ENCODE measurements around the gene PRSS36. TPM values are rescaled to one million over a fixed set of nuclear protein-coding genes. Genes with fewer than 3 reads are reported as not detected.
"Not testable (repeated sequence)": the region's sequence is repeated elsewhere in the genome, so short reads cannot be mapped to it uniquely, and the experiment has no call there.

The PRSS36 gene
- total RNA-seq, 2 donors from 2014 or later = 4.3 to 4.7 TPM

DNA sequence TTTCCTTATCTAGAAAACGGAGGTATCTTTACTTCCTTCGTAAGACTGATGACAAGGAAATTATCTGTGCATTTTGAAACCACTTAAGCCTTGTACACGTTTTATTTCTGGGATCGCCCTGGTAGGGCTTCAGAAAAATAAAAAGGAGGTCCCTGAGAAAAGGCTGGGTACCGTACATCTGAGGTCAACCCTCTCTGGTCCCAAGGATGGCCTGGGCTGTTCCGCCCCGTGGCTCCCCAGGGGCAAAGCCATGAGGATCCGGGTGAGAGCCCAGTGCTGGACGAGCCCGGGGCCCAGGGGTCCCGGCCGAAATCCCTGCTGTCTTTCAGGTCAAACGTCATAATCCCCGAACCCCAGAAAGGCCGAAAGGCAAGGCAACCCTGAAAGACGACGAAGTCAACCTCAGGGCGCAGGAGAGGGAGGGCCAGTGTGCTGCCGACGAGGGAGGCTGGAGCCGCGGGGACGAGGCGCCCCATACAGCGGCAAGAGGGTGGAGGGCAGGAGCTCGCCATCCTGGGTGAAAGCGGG lies 29.4 kb upstream of the PRSS36 start:
- H3K27ac ChIP-seq = peak overlapping the region; percentile 98
- intact Hi-C loops (cut with DNase I) = no loop called here
- H3K27me3 ChIP-seq (replicated peaks; ENCODE audit: insufficient read depth) = no peaks in the 10 kb centered on the region
- H3K36me3 ChIP-seq = no peaks in the 10 kb centered on the region
- TF ChIP-seq, protein P1, sequence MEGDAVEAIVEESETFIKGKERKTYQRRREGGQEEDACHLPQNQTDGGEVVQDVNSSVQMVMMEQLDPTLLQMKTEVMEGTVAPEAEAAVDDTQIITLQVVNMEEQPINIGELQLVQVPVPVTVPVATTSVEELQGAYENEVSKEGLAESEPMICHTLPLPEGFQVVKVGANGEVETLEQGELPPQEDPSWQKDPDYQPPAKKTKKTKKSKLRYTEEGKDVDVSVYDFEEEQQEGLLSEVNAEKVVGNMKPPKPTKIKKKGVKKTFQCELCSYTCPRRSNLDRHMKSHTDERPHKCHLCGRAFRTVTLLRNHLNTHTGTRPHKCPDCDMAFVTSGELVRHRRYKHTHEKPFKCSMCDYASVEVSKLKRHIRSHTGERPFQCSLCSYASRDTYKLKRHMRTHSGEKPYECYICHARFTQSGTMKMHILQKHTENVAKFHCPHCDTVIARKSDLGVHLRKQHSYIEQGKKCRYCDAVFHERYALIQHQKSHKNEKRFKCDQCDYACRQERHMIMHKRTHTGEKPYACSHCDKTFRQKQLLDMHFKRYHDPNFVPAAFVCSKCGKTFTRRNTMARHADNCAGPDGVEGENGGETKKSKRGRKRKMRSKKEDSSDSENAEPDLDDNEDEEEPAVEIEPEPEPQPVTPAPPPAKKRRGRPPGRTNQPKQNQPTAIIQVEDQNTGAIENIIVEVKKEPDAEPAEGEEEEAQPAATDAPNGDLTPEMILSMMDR (IDR thresholded peaks at IDR 0.05) = no peak
- TF ChIP-seq POLR2A (IDR thresholded peaks at IDR 0.05) = peak; percentile 68
- WGBS = 5% methylated on average over 27 of the region's 27 CpGs
- no peak for DNase-seq (ENCODE audit: low spot score)
- H3K4me3 ChIP-seq = peak overlapping the region; percentile 95 to 99
- no peaks in the 10 kb centered on the region for H3K9me3 ChIP-seq
- peaks cover 18% of the 10 kb centered on the region for H3K4me1 ChIP-seq (replicated peaks)

DNA sequence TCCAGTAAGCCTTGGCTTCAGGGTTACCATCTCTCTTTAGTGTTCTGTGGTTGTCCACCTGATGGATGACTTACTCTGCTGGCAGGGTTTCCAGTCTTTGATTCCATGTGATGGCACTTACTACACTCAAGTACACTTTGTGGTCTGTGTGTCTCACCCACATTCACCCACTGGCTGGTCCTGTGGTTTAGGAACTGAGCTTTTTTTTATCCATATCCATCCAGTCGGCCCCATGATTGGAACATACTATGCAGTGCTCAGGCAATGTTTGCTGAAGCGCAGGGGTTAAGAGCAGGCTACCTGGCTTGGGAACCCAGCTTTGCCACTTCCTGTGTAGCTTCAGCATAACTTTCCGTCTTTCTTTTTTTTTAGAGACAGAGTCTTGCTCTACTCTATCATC lies 27.3 kb upstream of the PRSS36 start:
- H3K9me3 ChIP-seq = no peaks in the 10 kb centered on the region
- no peak overlapping the region for H3K4me3 ChIP-seq
- WGBS = 68% methylated on average over 3 of the region's 3 CpGs
- no peaks in the 10 kb centered on the region for H3K27me3 ChIP-seq (replicated peaks; ENCODE audit: insufficient read depth)
- no peaks in the 10 kb centered on the region for H3K36me3 ChIP-seq
- no peak for DNase-seq (ENCODE audit: low spot score)
- intact Hi-C loops (cut with DNase I) = no loop called here
- H3K27ac ChIP-seq = no peak overlapping the region
- no peak for TF ChIP-seq POLR2AphosphoS5 (IDR thresholded peaks at IDR 0.05)
- TF ChIP-seq POLR2A (IDR thresholded peaks at IDR 0.05) = no peak
- peaks cover 6% of the 10 kb centered on the region for H3K4me1 ChIP-seq (replicated peaks)

DNA sequence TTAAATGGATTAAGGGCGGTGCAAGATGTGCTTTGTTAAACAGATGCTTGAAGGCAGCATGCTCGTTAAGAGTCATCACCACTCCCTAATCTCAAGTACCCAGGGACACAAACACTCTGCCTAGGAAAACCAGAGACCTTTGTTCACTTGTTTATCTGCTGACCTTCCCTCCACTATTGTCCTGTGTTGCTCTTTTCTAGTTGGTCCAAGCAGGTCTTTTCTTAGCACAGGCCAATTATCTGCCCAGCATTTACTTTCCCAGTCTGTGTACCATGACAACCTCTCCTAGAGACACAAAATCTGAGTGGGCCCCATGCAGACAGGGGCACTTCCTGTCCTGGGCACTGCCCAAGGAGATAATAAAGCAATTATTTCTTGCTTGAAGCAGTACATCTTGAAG lies 20.2 kb upstream of the PRSS36 start:
- H3K9me3 ChIP-seq; H3K4me3 ChIP-seq; H3K36me3 ChIP-seq; H3K4me1 ChIP-seq (replicated peaks); intact Hi-C loops (cut with DNase I); H3K27me3 ChIP-seq (replicated peaks; ENCODE audit: insufficient read depth); H3K27ac ChIP-seq; DNase-seq (ENCODE audit: low spot score): not testable (repeated sequence)
- WGBS = 10% methylated on average over 1 of the region's 2 CpGs

DNA sequence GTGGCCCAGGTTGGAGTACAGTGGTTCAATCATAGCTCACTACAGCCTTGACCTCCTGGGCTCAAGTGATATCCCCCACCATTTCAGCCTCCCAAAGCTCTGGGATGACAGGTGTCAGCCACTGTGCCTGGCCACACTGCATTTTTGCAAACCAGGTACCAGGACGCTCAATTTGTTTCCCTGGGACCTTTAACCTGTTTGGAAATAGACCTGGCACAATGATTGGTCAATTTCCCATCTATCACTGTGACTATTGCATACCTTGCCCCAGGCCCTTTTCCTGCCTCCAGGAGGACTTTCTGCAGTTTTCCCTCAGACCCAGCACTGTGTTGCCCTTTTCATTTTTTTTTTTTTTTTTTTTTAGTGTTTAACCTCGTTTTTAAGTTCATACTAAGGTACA lies 19.0 kb upstream of the PRSS36 start:
- Histone ChIP-seq H3K4me3 (no peak overlapping the region), H3K4me1 (replicated peaks) (no peaks in the 10 kb centered on the region), H3K27me3 (replicated peaks; ENCODE audit: insufficient read depth) (no peaks in the 10 kb centered on the region), H3K27ac (no peak overlapping the region), H3K9me3 (no peaks in the 10 kb centered on the region), H3K36me3 (no peaks in the 10 kb centered on the region)
- no peak for DNase-seq (ENCODE audit: low spot score)
- WGBS = 71% methylated on average over 2 of the region's 2 CpGs
- intact Hi-C loops (cut with DNase I) = no loop called here
- TF ChIP-seq, protein P1 (IDR thresholded peaks at IDR 0.05) = no peak
- TF ChIP-seq POLR2A (IDR thresholded peaks at IDR 0.05) (no peak), POLR2AphosphoS5 (IDR thresholded peaks at IDR 0.05) (no peak)

DNA sequence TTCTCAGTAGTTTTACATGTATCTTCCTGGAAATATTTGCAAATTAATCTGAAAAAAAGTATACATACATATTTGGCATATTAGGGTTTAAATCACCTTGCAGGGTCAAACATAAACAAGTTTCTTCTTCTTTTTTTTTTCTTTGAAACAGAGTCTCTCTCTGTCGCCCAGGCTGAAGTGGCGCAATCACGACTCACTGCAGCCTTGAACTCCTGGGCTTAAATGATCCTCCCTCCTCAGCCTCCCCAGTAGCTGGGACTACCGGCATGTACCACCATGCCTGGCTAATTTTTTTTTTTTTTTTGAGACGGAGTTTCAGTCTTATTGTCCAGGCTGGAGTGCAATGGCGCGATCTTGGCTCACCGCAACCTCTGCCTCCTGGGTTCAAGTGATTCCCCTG lies 17.4 kb upstream of the PRSS36 start:
- H3K4me1 ChIP-seq (replicated peaks) = no peaks in the 10 kb centered on the region
- H3K27ac ChIP-seq = no peak overlapping the region
- WGBS = 91% methylated on average over 8 of the region's 8 CpGs
- intact Hi-C loops (cut with DNase I) = no loop called here
- no peak for DNase-seq (ENCODE audit: low spot score)
- H3K4me3 ChIP-seq = no peak overlapping the region
- TF ChIP-seq, protein P1 (IDR thresholded peaks at IDR 0.05) = no peak
- TF ChIP-seq POLR2AphosphoS5 (IDR thresholded peaks at IDR 0.05) = no peak
- H3K27me3 ChIP-seq (replicated peaks; ENCODE audit: insufficient read depth) = no peaks in the 10 kb centered on the region
- H3K36me3 ChIP-seq = no peaks in the 10 kb centered on the region
- H3K9me3 ChIP-seq = no peaks in the 10 kb centered on the region

DNA sequence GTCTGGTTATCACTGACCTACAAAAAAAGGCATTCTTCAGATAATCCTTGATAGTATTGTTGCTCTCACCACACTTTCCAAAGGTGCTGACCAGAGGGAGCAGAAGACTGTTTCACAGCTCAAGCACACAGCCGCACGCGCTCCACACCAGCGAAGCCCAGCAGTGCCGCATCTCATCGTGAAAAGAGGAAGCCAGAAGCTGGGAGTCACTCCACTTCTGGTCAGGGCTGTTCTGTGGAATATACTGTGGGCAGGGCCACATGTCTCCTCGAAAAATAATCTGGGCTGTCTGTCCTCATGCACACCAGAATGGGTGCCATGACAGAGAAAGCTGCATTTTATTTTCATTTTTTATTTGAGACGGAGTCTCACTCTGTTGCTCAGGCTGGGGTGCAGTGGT lies 7.3 kb upstream of the PRSS36 start:
- Histone ChIP-seq H3K27me3 (replicated peaks; ENCODE audit: insufficient read depth) (no peaks in the 10 kb centered on the region), H3K9me3 (no peaks in the 10 kb centered on the region), H3K27ac (no peak overlapping the region), H3K36me3 (no peaks in the 10 kb centered on the region), H3K4me1 (replicated peaks) (no peaks in the 10 kb centered on the region), H3K4me3 (no peak overlapping the region)
- TF ChIP-seq POLR2AphosphoS5 (IDR thresholded peaks at IDR 0.05) = no peak
- TF ChIP-seq POLR2A (IDR thresholded peaks at IDR 0.05) = no peak
- WGBS = 41% methylated on average over 8 of the region's 8 CpGs
- intact Hi-C loops (cut with DNase I) = loop anchor here (10.0 kb wide), 1 partner anchor 708 kb away; no protein-coding TSS in a partner anchor
- no peak for DNase-seq (ENCODE audit: low spot score)

DNA sequence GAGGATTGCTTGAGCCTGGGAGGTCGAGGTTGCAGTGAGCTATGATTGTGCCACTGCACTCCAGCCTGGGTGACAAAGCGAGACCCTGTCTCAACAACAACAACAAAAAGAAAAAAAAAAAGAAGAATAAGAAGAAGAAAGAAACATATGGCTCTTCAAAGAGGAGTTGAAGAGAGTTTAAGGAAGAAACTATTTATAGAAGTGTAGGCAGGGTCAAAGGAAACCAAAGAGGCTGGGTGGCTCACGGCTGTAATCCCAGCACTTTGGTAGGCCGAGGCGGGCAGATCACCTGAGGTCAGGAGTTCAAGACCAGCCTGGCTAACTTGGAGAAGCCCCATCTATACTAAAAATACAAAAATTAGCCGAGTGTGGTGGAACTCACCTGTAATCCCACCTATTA lies 1.1 kb upstream of the PRSS36 start:
- not testable (repeated sequence) for H3K36me3 ChIP-seq; H3K9me3 ChIP-seq; H3K27me3 ChIP-seq (replicated peaks; ENCODE audit: insufficient read depth); H3K4me3 ChIP-seq; DNase-seq (ENCODE audit: low spot score); H3K27ac ChIP-seq; H3K4me1 ChIP-seq (replicated peaks)
- WGBS = 91% methylated on average over 6 of the region's 6 CpGs
- intact Hi-C loops (cut with DNase I) = loop anchor here (10.0 kb wide), 1 partner anchor 714 kb away; no protein-coding TSS in a partner anchor

All from prostate gland (tissue), 2 donors.